WTC11 (cell line): Measurements from ENCODE around the gene ODAPH. TPM values are rescaled to one million over a fixed set of nuclear protein-coding genes. Genes with fewer than 3 reads are reported as not detected.

Source experiments
- ATAC-seq: fragments of 200-7000 bp; cut with Tn5 transposase; 2 replicates; pipeline ENCODE4 v1.10.0; 2021; ENCODE audit warnings: mild to moderate bottlenecking, moderate library complexity
- CTCF ChIA-PET: fragments of 300-600 bp; sonication (Branson Sonifier 250); formaldehyde crosslinking; loops from one replicate; lab custom pipeline; 2021; ENCODE audit warnings: antibody characterized with exemption; lab: Charles Lee
- POLR2A ChIA-PET: fragments of 350-600 bp; sonication (Branson Sonifier 250); formaldehyde crosslinking; loops from one replicate; lab custom pipeline; 2021; ENCODE audit warnings: antibody characterized with exemption; lab: Charles Lee
- DNase-seq: peaks from one replicate; pipeline ENCODE4 v3.0.0; 2021; ENCODE audit warnings: low spot score
- H3K27ac Mint-ChIP-seq: 2 replicates; pipeline ENCODE4 v1.8.0; 2021; ENCODE audit warnings: mixed read lengths
- H3K27me3 Mint-ChIP-seq: 2 replicates; pipeline ENCODE4 v1.8.0; 2021; ENCODE audit warnings: low read depth, mild to moderate bottlenecking, moderate library complexity, mixed read lengths
- H3K36me3 Mint-ChIP-seq: 2 replicates; pipeline ENCODE4 v1.8.0; 2021; ENCODE audit warnings: mixed read lengths
- H3K4me1 Mint-ChIP-seq: 2 replicates; pipeline ENCODE4 v1.8.0; 2022; ENCODE audit warnings: mixed read lengths
- H3K4me3 Mint-ChIP-seq: 2 replicates; pipeline ENCODE4 v1.8.0; 2021; ENCODE audit warnings: mild to moderate bottlenecking, moderate library complexity, mixed read lengths
- H3K9me3 Mint-ChIP-seq: 2 replicates; pipeline ENCODE4 v1.8.0; 2021; ENCODE audit warnings: mixed read lengths
- CBFB ChIP-seq: sonication (generic); formaldehyde crosslinking; IDR thresholded peaks from 2 replicates; pipeline ENCODE4 v1.8.1; 2022; ENCODE audit warnings: mild to moderate bottlenecking, low read depth, missing genetic modification reagents
- CDX4 ChIP-seq: fragments of 250-450 bp; sonication (Bioruptor Pico); IDR thresholded peaks from 2 replicates; pipeline ENCODE4 v1.9.0; 2021; ENCODE audit warnings: moderate library complexity, mild to moderate bottlenecking, inconsistent platforms, borderline replicate concordance
- CREB1 ChIP-seq: sonication (generic); formaldehyde crosslinking; IDR thresholded peaks from 2 replicates; pipeline ENCODE4 v1.8.0; 2023; ENCODE audit warnings: mild to moderate bottlenecking, missing genetic modification reagents
- CREM ChIP-seq: sonication (generic); formaldehyde crosslinking; IDR thresholded peaks from 2 replicates; pipeline ENCODE4 v1.8.1; 2022; ENCODE audit warnings: mild to moderate bottlenecking, missing genetic modification reagents, moderate library complexity
- CTCF ChIP-seq: fragments of 200-600 bp; IDR thresholded peaks from 2 replicates; pipeline ENCODE4 v1.8.0; 2022; ENCODE audit warnings: antibody characterized with exemption
- E2F1 ChIP-seq: sonication (generic); formaldehyde crosslinking; IDR thresholded peaks from 2 replicates; pipeline ENCODE4 v1.8.0; 2022; ENCODE audit warnings: mild to moderate bottlenecking, missing genetic modification reagents
- E2F4 ChIP-seq: sonication (generic); formaldehyde crosslinking; IDR thresholded peaks from 2 replicates; pipeline ENCODE4 v1.8.1; 2022; ENCODE audit warnings: low read depth, mild to moderate bottlenecking, moderate library complexity, missing genetic modification reagents, borderline replicate concordance
- ESRRA ChIP-seq: sonication (generic); formaldehyde crosslinking; IDR thresholded peaks from 2 replicates; pipeline ENCODE4 v1.8.1; 2022; ENCODE audit warnings: mild to moderate bottlenecking, missing genetic modification reagents, borderline replicate concordance
- HMGA2 ChIP-seq: fragments of 250-450 bp; sonication (Bioruptor Pico); IDR thresholded peaks from 2 replicates; pipeline ENCODE4 v1.4.0; 2021; ENCODE audit warnings: mild to moderate bottlenecking, moderate library complexity
- IRF2 ChIP-seq: sonication (generic); formaldehyde crosslinking; IDR thresholded peaks from 2 replicates; pipeline ENCODE4 v1.8.0; 2022; ENCODE audit warnings: low read depth, missing genetic modification reagents, borderline replicate concordance
- JAZF1 ChIP-seq: fragments of 250-450 bp; sonication (Bioruptor Pico); IDR thresholded peaks from 2 replicates; pipeline ENCODE4 v1.9.0; 2021; ENCODE audit warnings: moderate library complexity, mild to moderate bottlenecking, inconsistent platforms
- MXD4 ChIP-seq: fragments of 250-450 bp; sonication (Bioruptor Pico); IDR thresholded peaks from 2 replicates; pipeline ENCODE4 v1.8.0; 2021; ENCODE audit warnings: mild to moderate bottlenecking, moderate library complexity, borderline replicate concordance
- NFATC4 ChIP-seq: fragments of 250-450 bp; sonication (Bioruptor Pico); IDR thresholded peaks from 2 replicates; pipeline ENCODE4 v1.9.0; 2021; ENCODE audit warnings: mild to moderate bottlenecking
- NR2C2 ChIP-seq: sonication (generic); formaldehyde crosslinking; IDR thresholded peaks from 2 replicates; pipeline ENCODE4 v1.8.0; 2022; ENCODE audit warnings: mild to moderate bottlenecking, missing genetic modification reagents
- NR3C1 ChIP-seq: sonication (generic); formaldehyde crosslinking; conservative IDR thresholded peaks from 2 replicates; pipeline ENCODE4 v1.8.1; 2023; ENCODE audit warnings: low read depth, mild to moderate bottlenecking, missing genetic modification reagents
- OVOL2 ChIP-seq: fragments of 250-450 bp; sonication (Bioruptor Pico); IDR thresholded peaks from 2 replicates; pipeline ENCODE4 v1.9.0; 2021; ENCODE audit warnings: mild to moderate bottlenecking, borderline replicate concordance
- SMAD4 ChIP-seq: sonication (generic); formaldehyde crosslinking; IDR thresholded peaks from 2 replicates; pipeline ENCODE4 v1.8.0; 2022; ENCODE audit warnings: mild to moderate bottlenecking, missing genetic modification reagents
- USF2 ChIP-seq: sonication (generic); formaldehyde crosslinking; IDR thresholded peaks from 2 replicates; pipeline ENCODE4 v1.8.1; 2023; ENCODE audit warnings: mild to moderate bottlenecking, missing genetic modification reagents, moderate library complexity
- ZBTB21 ChIP-seq: sonication (generic); formaldehyde crosslinking; IDR thresholded peaks from 2 replicates; pipeline ENCODE4 v1.8.1; 2023; ENCODE audit warnings: mild to moderate bottlenecking, missing genetic modification reagents, borderline replicate concordance
- ZNF138 ChIP-seq: sonication (generic); formaldehyde crosslinking; conservative IDR thresholded peaks from 2 replicates; pipeline ENCODE4 v1.8.1; 2022; ENCODE audit warnings: mild to moderate bottlenecking, moderate library complexity, missing genetic modification reagents
- ZNF219 ChIP-seq: sonication (generic); formaldehyde crosslinking; IDR thresholded peaks from 2 replicates; pipeline ENCODE4 v1.8.0; 2023; ENCODE audit warnings: missing genetic modification reagents, mild to moderate bottlenecking, borderline replicate concordance
- ZNF263 ChIP-seq: sonication (generic); formaldehyde crosslinking; IDR thresholded peaks from 2 replicates; pipeline ENCODE4 v1.8.1; 2022; ENCODE audit warnings: low read depth, mild to moderate bottlenecking, moderate library complexity, missing genetic modification reagents
- ZNF281 ChIP-seq: sonication (generic); formaldehyde crosslinking; IDR thresholded peaks from 2 replicates; pipeline ENCODE4 v1.8.0; 2023; ENCODE audit warnings: mild to moderate bottlenecking, missing genetic modification reagents
- ZNF416 ChIP-seq: fragments of 250-450 bp; sonication (Bioruptor Pico); IDR thresholded peaks from 2 replicates; pipeline ENCODE4 v1.9.0; 2021; ENCODE audit warnings: mild to moderate bottlenecking, inconsistent platforms
- ZNF423 ChIP-seq: fragments of 250-450 bp; sonication (Bioruptor Pico); IDR thresholded peaks from 2 replicates; pipeline ENCODE4 v2.1.2; 2022; ENCODE audit warnings: mild to moderate bottlenecking, moderate library complexity
- ZNF671 ChIP-seq: fragments of 250-450 bp; sonication (Bioruptor Pico); IDR thresholded peaks from 2 replicates; pipeline ENCODE4 v1.8.0; 2021; ENCODE audit warnings: mild to moderate bottlenecking
- total RNA-seq: library from RNA; stranded (reverse); gene quantifications from 3 replicates; pipeline ENCODE4 v1.2.3, GENCODE V29; 2021

The ODAPH gene
- total RNA-seq, 1 experiment from 2014 or later, result not detected

- no peaks in the 10 kb centered on the region for H3K27me3 Mint-ChIP-seq
- CTCF ChIA-PET, result interaction anchor here (0.7 to 0.8 kb wide), 2 partner anchors 260 to 296 kb away, joined by 3 read pairs; no protein-coding TSS in a partner anchor
- no peak for TF ChIP-seq ZNF416 (CRISPR knock-in tag)
- TF ChIP-seq ZNF281, result no peak
- TF ChIP-seq ZBTB21 (CRISPR knock-in tag), result no peak
- no peak for TF ChIP-seq JAZF1 (CRISPR knock-in tag)
- TF ChIP-seq NFATC4 (CRISPR knock-in tag), result no peak
- no peak for TF ChIP-seq OVOL2 (CRISPR knock-in tag)
- TF ChIP-seq CTCF, result no peak
- TF ChIP-seq IRF2 (CRISPR knock-in tag), result no peak
- TF ChIP-seq CREM (CRISPR knock-in tag), result no peak
- TF ChIP-seq NR2C2, result no peak
- no peak for TF ChIP-seq E2F4 (CRISPR knock-in tag)
- TF ChIP-seq CBFB, result no peak
- no peak for TF ChIP-seq ZNF138 (CRISPR knock-in tag)
- no peak for TF ChIP-seq ESRRA (CRISPR knock-in tag)
- no peak for TF ChIP-seq SMAD4
- no peak for TF ChIP-seq CDX4 (CRISPR knock-in tag)
- TF ChIP-seq HMGA2 (CRISPR knock-in tag), result no peak
Measured at GRCh38 chr4:75599647-75600046, 43.8 kb downstream of the ODAPH start.

GRCh38 chr4:75605928-75606327 lies 50.1 kb downstream of the ODAPH start:
- H3K4me3 Mint-ChIP-seq, result no peak overlapping the region
- H3K27me3 Mint-ChIP-seq, result no peaks in the 10 kb centered on the region; the same call in 1 of the 2 replicates
- no peaks in the 10 kb centered on the region for H3K36me3 Mint-ChIP-seq
- H3K27ac Mint-ChIP-seq, result no peak overlapping the region
- CTCF ChIA-PET, result no interaction called here
- no peaks in the 10 kb centered on the region for H3K4me1 Mint-ChIP-seq
- ATAC-seq, result no peak
- H3K9me3 Mint-ChIP-seq, result no peaks in the 10 kb centered on the region
- DNase-seq, result no peak
- POLR2A ChIA-PET, result no interaction called here
- TF ChIP-seq ZNF671 (CRISPR knock-in tag) (no peak), MXD4 (CRISPR knock-in tag) (no peak), CREB1 (no peak), ZNF263 (CRISPR knock-in tag) (no peak), CDX4 (CRISPR knock-in tag) (no peak), ZNF219 (CRISPR knock-in tag) (no peak), E2F1 (no peak), NR3C1 (no peak), USF2 (CRISPR knock-in tag) (no peak), ZNF423 (CRISPR knock-in tag) (no peak)

More at GRCh38 chr4:75599647-75600046, 43.8 kb downstream of the ODAPH start:
- POLR2A ChIA-PET, result no interaction called here
- H3K27ac Mint-ChIP-seq, result no peak overlapping the region
- H3K36me3 Mint-ChIP-seq, result no peaks in the 10 kb centered on the region
- DNase-seq (no peak), ATAC-seq (no peak)
- H3K4me1 Mint-ChIP-seq, result no peaks in the 10 kb centered on the region
- H3K4me3 Mint-ChIP-seq, result no peak overlapping the region
- no peaks in the 10 kb centered on the region for H3K9me3 Mint-ChIP-seq
